Measurements from ENCODE around the gene C5.

GRCh38 chr9:120946259-120946658 lies 103.8 kb downstream of the C5 start:
- TF ChIP-seq CTCF (IDR thresholded peaks at IDR 0.05) (no peak), POLR2A (IDR thresholded peaks at IDR 0.05) (no peak)

Data from adrenal gland (tissue), 5 donors.